ENCODE measurements around the gene ELF4. TPM values are rescaled to one million over a fixed set of nuclear protein-coding genes. Genes with fewer than 3 reads are reported as not detected.

ELF4 gene
- total RNA-seq = 10 to 100 TPM in 2 of 4 donors, 1 to 10 TPM in 2; 8.2 to 11.7 (median 10.2) TPM

DNA sequence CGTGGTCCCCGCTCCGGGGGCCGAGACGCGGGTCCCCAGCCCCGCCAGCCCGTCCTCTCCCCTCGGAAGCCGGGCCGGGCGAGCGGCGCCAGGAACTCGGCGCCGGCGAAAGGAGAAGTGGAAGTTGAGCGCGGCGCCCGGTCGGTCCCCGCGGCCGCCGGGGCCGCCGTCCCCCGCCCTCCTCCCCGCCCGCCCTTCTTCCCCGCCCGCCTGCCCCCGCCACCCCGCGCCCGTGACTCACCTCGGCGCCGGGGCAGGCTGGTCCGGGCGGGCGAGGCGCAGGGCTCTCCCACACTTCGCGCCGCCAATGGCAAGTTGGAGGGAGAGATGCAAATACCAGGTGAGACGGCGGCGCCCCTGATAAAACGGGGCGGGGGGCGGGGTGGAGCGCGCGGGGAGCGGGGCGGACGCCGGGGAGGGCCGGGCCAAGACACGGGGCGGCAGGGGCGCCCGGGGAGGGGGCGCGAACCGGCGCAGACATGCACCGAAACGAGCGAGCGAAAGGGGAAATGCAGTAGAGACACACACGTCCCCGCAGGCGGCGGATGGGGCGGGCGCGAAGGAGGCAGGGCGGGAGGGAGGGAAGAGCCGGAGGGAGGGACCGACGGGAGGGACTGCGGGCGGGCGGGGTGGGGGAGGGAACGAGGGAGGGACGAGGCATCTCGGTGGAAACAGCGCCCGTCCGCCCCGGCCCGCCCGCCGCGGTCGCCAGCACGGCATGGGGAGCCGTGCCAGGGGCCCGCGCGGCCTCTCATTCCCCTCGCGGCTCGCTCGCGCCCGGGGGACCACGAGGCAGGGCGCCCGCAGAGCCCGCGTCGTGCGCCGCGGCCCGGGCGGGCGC, at the start of gene ELF4:
ELF4 (minus strand) TSS at position 119 of the 841 bp plus-strand sequence. CDS start 29,167 bp downstream, outside the sequence.
- TF ChIP-seq, protein P1, sequence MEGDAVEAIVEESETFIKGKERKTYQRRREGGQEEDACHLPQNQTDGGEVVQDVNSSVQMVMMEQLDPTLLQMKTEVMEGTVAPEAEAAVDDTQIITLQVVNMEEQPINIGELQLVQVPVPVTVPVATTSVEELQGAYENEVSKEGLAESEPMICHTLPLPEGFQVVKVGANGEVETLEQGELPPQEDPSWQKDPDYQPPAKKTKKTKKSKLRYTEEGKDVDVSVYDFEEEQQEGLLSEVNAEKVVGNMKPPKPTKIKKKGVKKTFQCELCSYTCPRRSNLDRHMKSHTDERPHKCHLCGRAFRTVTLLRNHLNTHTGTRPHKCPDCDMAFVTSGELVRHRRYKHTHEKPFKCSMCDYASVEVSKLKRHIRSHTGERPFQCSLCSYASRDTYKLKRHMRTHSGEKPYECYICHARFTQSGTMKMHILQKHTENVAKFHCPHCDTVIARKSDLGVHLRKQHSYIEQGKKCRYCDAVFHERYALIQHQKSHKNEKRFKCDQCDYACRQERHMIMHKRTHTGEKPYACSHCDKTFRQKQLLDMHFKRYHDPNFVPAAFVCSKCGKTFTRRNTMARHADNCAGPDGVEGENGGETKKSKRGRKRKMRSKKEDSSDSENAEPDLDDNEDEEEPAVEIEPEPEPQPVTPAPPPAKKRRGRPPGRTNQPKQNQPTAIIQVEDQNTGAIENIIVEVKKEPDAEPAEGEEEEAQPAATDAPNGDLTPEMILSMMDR (IDR thresholded peaks at IDR 0.05) = no peak
- TF ChIP-seq POLR2A (IDR thresholded peaks at IDR 0.05) = no peak
- no peak for TF ChIP-seq EP300 (IDR thresholded peaks at IDR 0.05)
- peaks cover 0 to 6% of the 10 kb centered on the region in 2 donors for H3K27me3 ChIP-seq
- H3K4me1 ChIP-seq = peaks cover 0 to 31% (median 0%) of the 10 kb centered on the region in 4 donors
- H3K36me3 ChIP-seq = no peaks in the 10 kb centered on the region
- no peak for DNase-seq (ENCODE audit: low spot score in 2 of 2)
- 0 to 38% methylated on average over 6 to 102 of the region's 123 CpGs for WGBS, 2 donors
- peak within 1 kb of the TSS; percentile 45 to 70 (median 50) for H3K4me3 ChIP-seq
- H3K27ac ChIP-seq = peak within 1 kb of the TSS; percentile 78 to 93 (median 90)
- H3K9me3 ChIP-seq = no peaks in the 10 kb centered on the region

DNA sequence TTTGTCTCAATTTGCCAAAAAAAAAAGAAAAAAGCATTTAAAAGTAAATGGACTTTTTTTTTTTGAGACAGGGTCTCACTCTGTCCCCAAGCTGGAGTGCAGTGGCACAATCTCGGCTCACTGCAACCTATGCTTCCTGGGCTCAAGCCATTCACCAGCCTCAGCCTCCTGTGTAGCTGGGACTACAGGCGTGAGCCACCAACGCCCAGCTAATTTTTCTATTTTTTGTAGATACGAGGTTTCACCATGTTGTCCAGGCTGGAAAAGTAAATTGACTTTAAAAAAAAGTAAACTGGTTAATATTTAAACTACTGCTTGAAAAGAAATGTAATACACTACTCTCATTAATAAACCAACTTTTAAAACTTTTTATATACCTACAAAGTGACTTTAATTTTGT, 49.5 kb upstream of the ELF4 start:
- Histone ChIP-seq H3K27me3 (no peaks in the 10 kb centered on the region), H3K27ac (no peak overlapping the region), H3K9me3 (no peaks in the 10 kb centered on the region), H3K4me1 (peaks cover 0 to 9% (median 2%) of the 10 kb centered on the region in 4 donors), H3K4me3 (no peak overlapping the region), H3K36me3 (no peaks in the 10 kb centered on the region)
- TF ChIP-seq EP300 (IDR thresholded peaks at IDR 0.05) (no peak), POLR2A (IDR thresholded peaks at IDR 0.05) (no peak)
- TF ChIP-seq, protein P1 (IDR thresholded peaks at IDR 0.05) = no peak
- WGBS, 2 donors = 75 to 89% methylated on average over 4 of the region's 4 CpGs
- DNase-seq (ENCODE audit: low spot score in 2 of 2) = no peak

DNA sequence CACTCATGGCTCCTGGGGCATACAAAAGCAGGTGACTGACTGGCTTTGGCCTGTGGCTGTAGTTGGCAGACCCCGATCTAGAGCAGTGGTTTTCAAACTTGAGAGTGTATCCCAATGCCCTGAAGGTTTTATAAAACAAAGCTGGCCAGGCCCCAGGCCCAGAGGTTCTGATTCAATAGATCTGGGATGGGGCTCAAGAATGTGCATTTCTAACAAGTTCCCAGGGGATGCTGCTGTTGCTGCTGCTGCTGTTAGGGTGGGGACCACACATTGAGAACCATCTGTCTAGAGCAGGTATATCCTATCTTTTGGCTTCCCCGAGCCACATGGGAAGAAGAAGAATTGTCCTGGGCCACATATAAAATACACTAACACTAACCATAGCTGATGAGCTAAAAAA, 48.0 kb upstream of the ELF4 start:
- TF ChIP-seq EP300 (IDR thresholded peaks at IDR 0.05) = no peak
- TF ChIP-seq, protein P1 (IDR thresholded peaks at IDR 0.05) = no peak
- no peak for TF ChIP-seq POLR2A (IDR thresholded peaks at IDR 0.05)
- 65 to 70% methylated on average over 2 of the region's 2 CpGs for WGBS, 2 donors
- no peak for DNase-seq (ENCODE audit: low spot score in 2 of 2)

DNA sequence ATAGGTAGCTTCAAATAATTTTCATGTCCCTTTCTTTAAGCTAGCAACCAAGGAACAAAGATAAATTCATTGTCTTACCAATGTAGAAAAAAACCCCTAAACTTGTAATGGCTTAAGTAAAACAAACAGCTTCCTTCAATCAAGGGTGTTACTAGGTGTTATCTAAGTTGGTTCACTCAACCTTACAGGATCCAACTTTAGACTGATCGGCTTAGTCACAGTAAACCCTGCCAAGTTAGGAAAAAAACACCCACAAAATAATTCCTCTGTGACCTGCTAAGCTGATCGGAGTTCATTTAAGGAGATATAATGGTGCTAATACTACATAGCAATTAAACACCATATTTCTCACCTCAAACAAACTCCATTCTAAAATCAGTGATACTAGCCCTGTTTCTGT, 45.3 kb upstream of the ELF4 start:
- no peaks in the 10 kb centered on the region for H3K4me1 ChIP-seq
- WGBS, 2 donors = 54 to 63% methylated on average over 2 of the region's 2 CpGs
- DNase-seq (ENCODE audit: low spot score in 2 of 2) = no peak

More for the DNA sequence above, 48.0 kb upstream of the ELF4 start:
- no peak overlapping the region for H3K4me3 ChIP-seq
- H3K4me1 ChIP-seq = no peaks in the 10 kb centered on the region
- no peaks in the 10 kb centered on the region for H3K9me3 ChIP-seq
- H3K27me3 ChIP-seq = no peaks in the 10 kb centered on the region
- no peak overlapping the region for H3K27ac ChIP-seq
- H3K36me3 ChIP-seq = no peaks in the 10 kb centered on the region

More for the DNA sequence above, 45.3 kb upstream of the ELF4 start:
- no peaks in the 10 kb centered on the region for H3K27me3 ChIP-seq
- no peaks in the 10 kb centered on the region for H3K36me3 ChIP-seq
- no peaks in the 10 kb centered on the region for H3K9me3 ChIP-seq
- no peak overlapping the region for H3K27ac ChIP-seq
- H3K4me3 ChIP-seq = no peak overlapping the region
- TF ChIP-seq POLR2A (IDR thresholded peaks at IDR 0.05) = no peak
- TF ChIP-seq, protein P1 (IDR thresholded peaks at IDR 0.05) = no peak
- no peak for TF ChIP-seq EP300 (IDR thresholded peaks at IDR 0.05)
